ENCODE results near the gene MYL6. TPM values are rescaled to one million over a fixed set of nuclear protein-coding genes. Genes with fewer than 3 reads are reported as not detected.

MYL6 gene
- total and polyA plus RNA-seq, 9 of the 15 experiments (the other 6 are each of a cell fraction or from before 2014, with no cell fraction given) = 557 to 1,664 (median 958) TPM

DNA sequence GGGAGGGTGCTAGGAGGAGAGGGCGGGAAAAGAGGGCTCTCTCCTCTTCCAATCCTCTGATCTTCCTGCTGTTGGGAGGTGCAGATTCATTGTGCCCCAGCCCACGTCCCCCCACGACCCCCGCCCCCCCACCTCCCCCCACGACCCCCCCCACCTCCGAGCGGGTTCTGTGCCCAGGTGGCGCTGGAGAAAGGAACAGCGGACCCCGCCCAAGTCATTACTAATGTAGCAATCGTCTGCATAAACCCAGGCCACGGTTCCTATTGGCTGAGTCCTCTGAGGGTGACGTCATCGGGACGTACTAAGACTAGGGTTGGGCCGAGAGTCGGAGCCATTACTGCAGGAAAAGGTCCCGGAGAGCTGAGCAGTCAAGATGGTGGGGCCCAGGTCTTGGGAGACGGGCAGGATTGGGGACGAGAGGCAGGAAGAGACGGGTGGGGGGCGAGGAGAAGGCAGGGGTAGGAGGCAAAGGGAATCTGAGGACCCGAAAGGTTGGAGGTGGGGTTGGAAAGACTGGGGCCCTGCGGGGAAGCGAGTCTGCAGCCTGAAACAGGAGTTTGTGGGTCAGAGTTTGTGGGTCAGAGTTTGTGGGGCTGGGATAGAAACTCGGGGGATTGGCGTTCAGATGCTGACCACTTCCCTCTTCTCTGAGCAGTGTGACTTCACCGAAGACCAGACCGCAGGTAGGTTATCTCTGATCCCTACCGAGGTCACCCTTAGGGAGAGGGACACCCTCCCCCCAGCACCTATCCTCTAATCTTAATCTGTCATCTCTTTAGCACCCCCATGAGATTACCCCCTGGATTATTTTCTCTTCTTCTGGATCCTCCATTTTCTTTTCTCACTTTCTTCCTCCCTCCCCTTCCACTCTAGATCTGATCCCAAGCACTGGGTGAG is at the start of gene MYL6 (continued):
- TF ChIP-seq CHCHD3 (CRISPR knock-in tag; IDR thresholded peaks at IDR 0.05) = 0 out of 2 replicates have a peak, but pooled peaks have one; percentile 75
- no peak for TF ChIP-seq ZC3H4 (CRISPR knock-in tag; IDR thresholded peaks at IDR 0.05; ENCODE audit: borderline replicate concordance)
- TF ChIP-seq ZFP30 (CRISPR knock-in tag; IDR thresholded peaks at IDR 0.05; ENCODE audit: borderline replicate concordance) = no peak
- no peak for TF ChIP-seq SNRNP70 (optimal IDR thresholded peaks at IDR 0.05; ENCODE audit: low read depth, low read length)
- peak; percentile 94 for TF ChIP-seq TAF9B (IDR thresholded peaks at IDR 0.05; ENCODE audit: partially characterized antibody)
- TF ChIP-seq RCOR1 (IDR thresholded peaks at IDR 0.05; ENCODE audit: borderline replicate concordance in 1 of 2, low read depth in 2 of 2, low read length in 2 of 2) = no peak; a peak in 1 of 4 replicates
- TF ChIP-seq IRF2 (CRISPR knock-in tag; IDR thresholded peaks at IDR 0.05) = no peak
- TF ChIP-seq MAFK (IDR thresholded peaks at IDR 0.05; ENCODE audit: low read length) = no peak
- TF ChIP-seq ZNF239 (CRISPR knock-in tag; IDR thresholded peaks at IDR 0.05) = peak; percentile 12; the same call in 1 of the 2 replicates
- TF ChIP-seq, protein P1, sequence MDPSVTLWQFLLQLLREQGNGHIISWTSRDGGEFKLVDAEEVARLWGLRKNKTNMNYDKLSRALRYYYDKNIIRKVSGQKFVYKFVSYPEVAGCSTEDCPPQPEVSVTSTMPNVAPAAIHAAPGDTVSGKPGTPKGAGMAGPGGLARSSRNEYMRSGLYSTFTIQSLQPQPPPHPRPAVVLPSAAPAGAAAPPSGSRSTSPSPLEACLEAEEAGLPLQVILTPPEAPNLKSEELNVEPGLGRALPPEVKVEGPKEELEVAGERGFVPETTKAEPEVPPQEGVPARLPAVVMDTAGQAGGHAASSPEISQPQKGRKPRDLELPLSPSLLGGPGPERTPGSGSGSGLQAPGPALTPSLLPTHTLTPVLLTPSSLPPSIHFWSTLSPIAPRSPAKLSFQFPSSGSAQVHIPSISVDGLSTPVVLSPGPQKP (CRISPR knock-in tag; IDR thresholded peaks at IDR 0.05) = no peak
- TF ChIP-seq PHF20 (IDR thresholded peaks at IDR 0.05; ENCODE audit: partially characterized antibody) = peak; percentile 63
- TF ChIP-seq, protein P2, sequence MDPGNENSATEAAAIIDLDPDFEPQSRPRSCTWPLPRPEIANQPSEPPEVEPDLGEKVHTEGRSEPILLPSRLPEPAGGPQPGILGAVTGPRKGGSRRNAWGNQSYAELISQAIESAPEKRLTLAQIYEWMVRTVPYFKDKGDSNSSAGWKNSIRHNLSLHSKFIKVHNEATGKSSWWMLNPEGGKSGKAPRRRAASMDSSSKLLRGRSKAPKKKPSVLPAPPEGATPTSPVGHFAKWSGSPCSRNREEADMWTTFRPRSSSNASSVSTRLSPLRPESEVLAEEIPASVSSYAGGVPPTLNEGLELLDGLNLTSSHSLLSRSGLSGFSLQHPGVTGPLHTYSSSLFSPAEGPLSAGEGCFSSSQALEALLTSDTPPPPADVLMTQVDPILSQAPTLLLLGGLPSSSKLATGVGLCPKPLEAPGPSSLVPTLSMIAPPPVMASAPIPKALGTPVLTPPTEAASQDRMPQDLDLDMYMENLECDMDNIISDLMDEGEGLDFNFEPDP (CRISPR knock-in tag; IDR thresholded peaks at IDR 0.05) = no peak
- no peak for TF ChIP-seq FOXA3 (CRISPR knock-in tag; conservative IDR thresholded peaks at IDR 0.05 in 1 of 2, IDR thresholded peaks at IDR 0.05 in 1 of 2)
- peak; percentile 36 for TF ChIP-seq RBM22 (IDR thresholded peaks at IDR 0.05; ENCODE audit: low read depth, low read length, poor library complexity, severe bottlenecking)
- TF ChIP-seq ESRRA (IDR thresholded peaks at IDR 0.05; ENCODE audit: borderline replicate concordance, low read depth) = peak; percentile 76
- peak; percentile 92 for TF ChIP-seq ZNF445 (CRISPR knock-in tag; IDR thresholded peaks at IDR 0.05; ENCODE audit: low read depth)
- TF ChIP-seq, protein P3, sequence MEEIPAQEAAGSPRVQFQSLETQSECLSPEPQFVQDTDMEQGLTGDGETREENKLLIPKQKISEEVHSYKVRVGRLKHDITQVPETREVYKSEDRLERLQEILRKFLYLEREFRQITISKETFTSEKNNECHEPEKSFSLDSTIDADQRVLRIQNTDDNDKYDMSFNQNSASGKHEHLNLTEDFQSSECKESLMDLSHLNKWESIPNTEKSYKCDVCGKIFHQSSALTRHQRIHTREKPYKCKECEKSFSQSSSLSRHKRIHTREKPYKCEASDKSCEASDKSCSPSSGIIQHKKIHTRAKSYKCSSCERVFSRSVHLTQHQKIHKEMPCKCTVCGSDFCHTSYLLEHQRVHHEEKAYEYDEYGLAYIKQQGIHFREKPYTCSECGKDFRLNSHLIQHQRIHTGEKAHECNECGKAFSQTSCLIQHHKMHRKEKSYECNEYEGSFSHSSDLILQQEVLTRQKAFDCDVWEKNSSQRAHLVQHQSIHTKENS (CRISPR knock-in tag; IDR thresholded peaks at IDR 0.05) = peak; percentile 86
- TF ChIP-seq HNRNPUL1 (IDR thresholded peaks at IDR 0.05; ENCODE audit: low read length) = no peak
- no peak for TF ChIP-seq RBM15 (IDR thresholded peaks at IDR 0.05; ENCODE audit: insufficient read depth, low read length)
- no peak for TF ChIP-seq ZNF184 (CRISPR knock-in tag; IDR thresholded peaks at IDR 0.05)
- TF ChIP-seq EP300 (IDR thresholded peaks at IDR 0.05; ENCODE audit: low read length) = no peak; the same call in 1 of the 2 replicates
- peak; percentile 82 for TF ChIP-seq CEBPG (CRISPR knock-in tag; IDR thresholded peaks at IDR 0.05)
- TF ChIP-seq CEBPG (tag; conservative IDR thresholded peaks at IDR 0.05 in 1 of 2, IDR thresholded peaks at IDR 0.05 in 1 of 2) = peak; percentile 69 to 86
- no peak for TF ChIP-seq ZNF764 (CRISPR knock-in tag; IDR thresholded peaks at IDR 0.05; ENCODE audit: low read depth)
- TF ChIP-seq GTF2E2 (tag; IDR thresholded peaks at IDR 0.05) = peak; percentile 60; the same call in 1 of the 2 replicates

Measured in K562 (cell line).